Prostate gland (tissue), 2 donors: ENCODE measurements around the gene PPIG. TPM values are rescaled to one million over a fixed set of nuclear protein-coding genes. Genes with fewer than 3 reads are reported as not detected.
"Not testable (repeated sequence)": the region's sequence is repeated elsewhere in the genome, so short reads cannot be mapped to it uniquely, and the experiment has no call there.

Source experiments
- DNase-seq: peaks from one replicate; pipeline ENCODE4 v3.0.0-alpha.2; 2019; ENCODE audit warnings: low spot score
- H3K27ac ChIP-seq, 2 donors: fragments of 200-600 bp; sonication (generic); 2 replicates each; pipeline ENCODE4 v1.5.1; 2017 to 2019
- H3K27me3 ChIP-seq: fragments of 200-600 bp; sonication (generic); replicated peaks from 2 replicates; pipeline ENCODE4 v1.5.1; 2019; ENCODE audit not compliant: insufficient read depth
- H3K36me3 ChIP-seq, 2 donors: fragments of 200-600 bp; sonication (generic); 1 replicate in 1 of 2; 2 replicates in 1 of 2; pipeline versions ENCODE4 v1.5.1 to v1.8.1; 2017 to 2019
- H3K4me1 ChIP-seq: fragments of 200-600 bp; sonication (generic); replicated peaks from 2 replicates; pipeline ENCODE4 v1.5.1; 2019
- H3K4me3 ChIP-seq, 2 donors: fragments of 200-600 bp; sonication (generic); 2 replicates each; pipeline ENCODE4 v1.5.1; 2017 to 2019
- H3K9me3 ChIP-seq: fragments of 200-600 bp; sonication (generic); 2 replicates; pipeline ENCODE4 v1.5.1; 2017
- CTCF ChIP-seq, 4 experiments: fragments of 200-600 bp in 2 of 4; fragments of 450-650 bp in 2 of 4; sonication (generic) in 2 of 4; IDR thresholded peaks; 1 replicate in 3 of 4; 2 replicates in 1 of 4; pipeline ENCODE4 v1.5.1; 2016 to 2019; ENCODE audit warnings: antibody characterized with exemption in 4 of 4, mild to moderate bottlenecking in 2 of 4, moderate library complexity in 2 of 4
- POLR2A ChIP-seq: fragments of 450-650 bp; IDR thresholded peaks from one replicate; pipeline ENCODE4 v1.6.1; 2016; ENCODE audit warnings: antibody characterized with exemption, mild to moderate bottlenecking
- POLR2AphosphoS5 ChIP-seq: sonication (generic); formaldehyde crosslinking; IDR thresholded peaks from one replicate; pipeline ENCODE4 v1.6.1; 2017; ENCODE audit warnings: antibody characterized with exemption
- WGBS: methylation state at CpG from one replicate; pipeline ENCODE4 v1.1.5; 2018; 5-methylcytosine and 5-hydroxymethylcytosine counted together
- intact Hi-C: fragments of 100-400 bp; cut with DNase I; formaldehyde crosslinking; loops from one replicate; pipeline ENCODE4 v1.14.2; 2022
- total RNA-seq, 2 donors: library from RNA; depleted of rRNA; stranded (reverse); fragments of >200 nt; gene quantifications; one replicate each; pipeline ENCODE4 v1.1.0, GENCODE V29; 2016

PPIG gene
- 10 to 100 TPM; 30.9 to 38.0 TPM for total RNA-seq

- Histone ChIP-seq H3K4me1 (no peaks in the 10 kb centered on the region), H3K4me3 (peak within 1 kb of the TSS; percentile 70 to 98), H3K27me3 (no peaks in the 10 kb centered on the region), H3K27ac (peak within 1 kb of the TSS; percentile 98 to 99), H3K9me3 (no peaks in the 10 kb centered on the region), H3K36me3 (no peaks in the 10 kb centered on the region)
- 5% methylated on average over 49 of the region's 49 CpGs for WGBS
- TF ChIP-seq POLR2A (peak; percentile 47), CTCF (IDR thresholded peaks at IDR 0.05) (no peak), POLR2AphosphoS5 (peak; percentile 90)
- DNase-seq, result peak; percentile 83
- intact Hi-C loops, result loop anchor here (2.0 to 10.0 kb wide), 2 partner anchors 105 to 111 kb away; partner anchors contain the start of genes BBS5, CFAP210 and PHOSPHO2
Observed at GRCh38 chr2:169584005-169584877, at the start of gene PPIG. TSS of gene PPIG (plus strand) at chr2:169584351. CDS start at chr2:169604042, 19,691 bp downstream.

- DNase-seq, H3K9me3 ChIP-seq, H3K27ac ChIP-seq, H3K4me3 ChIP-seq, H3K36me3 ChIP-seq, H3K4me1 ChIP-seq, intact Hi-C loops, H3K27me3 ChIP-seq: not testable (repeated sequence)
- 98% methylated on average over 2 of the region's 2 CpGs for WGBS
Observed at GRCh38 chr2:169539460-169539859, 44.7 kb upstream of the PPIG start.

- Histone ChIP-seq H3K27me3 (no peaks in the 10 kb centered on the region), H3K4me3 (no peak overlapping the region), H3K4me1 (no peaks in the 10 kb centered on the region), H3K27ac (no peak overlapping the region), H3K36me3 (no peaks in the 10 kb centered on the region), H3K9me3 (no peaks in the 10 kb centered on the region)
- WGBS, result 86% methylated on average over 2 of the region's 2 CpGs
- no peak for DNase-seq
- intact Hi-C loops, result no loop called here
- TF ChIP-seq POLR2AphosphoS5 (no peak), CTCF (IDR thresholded peaks at IDR 0.05) (no peak), POLR2A (no peak)
Observed at GRCh38 chr2:169540146-169540545, 44.0 kb upstream of the PPIG start.

- H3K9me3 ChIP-seq, result no peaks in the 10 kb centered on the region
- no peak for TF ChIP-seq POLR2A
- no peak for TF ChIP-seq POLR2AphosphoS5
- WGBS, result 99% methylated on average over 3 of the region's 3 CpGs
- no peaks in the 10 kb centered on the region for H3K27me3 ChIP-seq
- H3K4me3 ChIP-seq, result no peak overlapping the region
- DNase-seq, result no peak
- intact Hi-C loops, result no loop called here
- H3K36me3 ChIP-seq, result no peaks in the 10 kb centered on the region
- H3K4me1 ChIP-seq, result no peaks in the 10 kb centered on the region
- no peak overlapping the region for H3K27ac ChIP-seq
Observed at GRCh38 chr2:169542433-169542832, 41.7 kb upstream of the PPIG start.

GRCh38 chr2:169546756-169547155, 37.4 kb upstream of the PPIG start:
- no peak overlapping the region for H3K27ac ChIP-seq
- no peak for TF ChIP-seq POLR2A
- TF ChIP-seq POLR2AphosphoS5, result no peak
- no peak for TF ChIP-seq CTCF (IDR thresholded peaks at IDR 0.05)
- no peak overlapping the region for H3K4me3 ChIP-seq
- H3K4me1 ChIP-seq, result no peaks in the 10 kb centered on the region
- no peaks in the 10 kb centered on the region for H3K9me3 ChIP-seq
- intact Hi-C loops, result no loop called here
- H3K36me3 ChIP-seq, result no peaks in the 10 kb centered on the region
- WGBS, result 100% methylated on average over 2 of the region's 2 CpGs
- no peaks in the 10 kb centered on the region for H3K27me3 ChIP-seq
- no peak for DNase-seq

- no peak for TF ChIP-seq POLR2AphosphoS5
- TF ChIP-seq POLR2A, result no peak
- no peak for TF ChIP-seq CTCF (IDR thresholded peaks at IDR 0.05)
- no peak overlapping the region for H3K4me3 ChIP-seq
- no peak overlapping the region for H3K27ac ChIP-seq
- 100% methylated on average over 1 of the region's 1 CpG for WGBS
- no peaks in the 10 kb centered on the region for H3K36me3 ChIP-seq
- intact Hi-C loops, result no loop called here
- H3K27me3 ChIP-seq, result no peaks in the 10 kb centered on the region
- H3K9me3 ChIP-seq, result no peaks in the 10 kb centered on the region
- no peaks in the 10 kb centered on the region for H3K4me1 ChIP-seq
- DNase-seq, result no peak
Observed at GRCh38 chr2:169561364-169561763, 22.8 kb upstream of the PPIG start.

GRCh38 chr2:169562084-169562483, 22.1 kb upstream of the PPIG start:
- H3K4me3 ChIP-seq, DNase-seq, H3K4me1 ChIP-seq, H3K27me3 ChIP-seq, H3K36me3 ChIP-seq, H3K9me3 ChIP-seq, intact Hi-C loops, H3K27ac ChIP-seq: not testable (repeated sequence)
- 94% methylated on average over 5 of the region's 5 CpGs for WGBS
